Smooth muscle cell of the brain vasculature (primary cell): Measurements from ENCODE around the gene CCDC159.

ENCODE experiments used
- DNase-seq: peaks from one replicate; pipeline ENCODE4 v3.0.0-alpha.2; 2012; ENCODE audit warnings: low read depth, low spot score

The CCDC159 gene

DNA sequence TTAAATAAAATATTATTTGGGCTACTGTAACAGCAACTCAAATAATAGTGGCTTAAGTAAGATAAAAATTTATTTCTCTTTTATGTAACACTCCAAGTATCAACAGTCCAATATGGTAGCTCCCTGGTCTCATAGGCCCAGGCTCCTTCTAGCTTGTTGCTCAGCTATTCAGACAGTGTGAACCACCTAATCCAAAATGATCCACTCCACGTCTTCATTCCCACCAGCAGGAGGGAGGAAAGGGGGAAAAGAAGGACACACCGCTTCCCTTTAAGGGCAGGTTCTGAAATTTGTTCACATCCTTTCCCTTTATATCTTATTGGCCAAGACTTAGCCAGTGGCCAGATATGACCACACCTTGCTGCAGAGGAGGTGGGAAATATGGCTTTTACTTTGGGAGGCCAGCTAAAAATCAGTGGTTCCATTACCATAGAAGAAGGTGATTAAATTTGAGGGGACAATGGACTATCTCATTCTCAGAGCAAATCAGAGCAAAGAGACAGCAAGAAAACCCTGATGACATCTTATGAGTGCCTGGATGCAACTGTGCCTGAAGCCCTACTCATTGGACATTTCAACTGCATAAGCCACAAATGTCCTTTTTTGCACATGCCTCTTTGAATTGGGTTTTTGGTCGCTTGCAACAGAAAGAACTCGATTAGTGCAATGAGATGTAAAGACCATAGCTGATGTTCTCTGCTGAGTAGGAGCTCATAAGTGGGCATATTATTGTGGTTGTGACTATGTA lies 44.8 kb downstream of the CCDC159 start:
- DNase-seq: no peak

DNA sequence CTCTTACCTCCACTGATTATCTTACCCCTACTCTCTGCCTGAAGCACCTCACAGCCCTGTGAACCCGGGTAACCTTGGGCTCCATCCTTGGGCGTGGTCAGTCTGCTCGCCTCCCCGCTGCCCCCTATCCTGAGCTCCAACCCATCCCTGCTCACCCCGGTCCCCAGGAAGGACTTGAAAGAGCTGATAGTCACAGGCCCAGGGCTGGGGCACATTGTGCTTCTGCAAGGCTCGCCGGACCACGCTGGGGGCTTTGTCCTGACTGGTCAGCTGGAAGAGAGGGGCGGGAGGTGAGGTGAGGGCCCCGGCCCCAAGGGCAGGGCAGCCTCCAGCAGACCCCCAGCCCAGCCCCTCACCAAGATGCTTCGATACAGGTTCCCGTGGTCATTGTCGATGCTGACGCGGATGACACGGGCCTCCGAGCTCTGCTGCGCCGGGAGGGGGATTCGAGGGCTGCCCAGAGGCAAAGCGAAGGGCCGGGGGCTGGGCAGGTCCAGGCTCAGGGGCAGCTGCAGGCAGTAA lies 50.8 kb downstream of the CCDC159 start:
- DNase-seq: no peak

DNA sequence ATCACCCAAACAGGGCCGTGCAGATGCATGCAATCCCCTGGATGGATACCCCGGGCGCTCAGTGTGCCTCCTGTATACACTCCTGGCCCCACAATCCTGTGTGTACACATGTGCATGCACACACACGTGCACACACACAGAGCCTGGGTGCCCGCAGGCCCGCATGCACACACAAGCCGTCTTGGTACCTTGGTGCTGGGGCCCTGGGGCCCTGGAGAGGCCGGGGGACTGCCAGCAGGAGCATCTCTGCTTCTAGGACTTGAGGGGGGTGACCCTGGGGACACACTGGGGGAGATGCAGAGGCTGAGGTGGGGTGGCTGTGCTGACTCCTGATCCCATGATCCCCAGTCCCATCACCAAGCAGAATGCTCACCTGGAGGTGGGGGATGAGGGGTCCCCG lies 53.3 kb downstream of the CCDC159 start:
- DNase-seq: no peak

DNA sequence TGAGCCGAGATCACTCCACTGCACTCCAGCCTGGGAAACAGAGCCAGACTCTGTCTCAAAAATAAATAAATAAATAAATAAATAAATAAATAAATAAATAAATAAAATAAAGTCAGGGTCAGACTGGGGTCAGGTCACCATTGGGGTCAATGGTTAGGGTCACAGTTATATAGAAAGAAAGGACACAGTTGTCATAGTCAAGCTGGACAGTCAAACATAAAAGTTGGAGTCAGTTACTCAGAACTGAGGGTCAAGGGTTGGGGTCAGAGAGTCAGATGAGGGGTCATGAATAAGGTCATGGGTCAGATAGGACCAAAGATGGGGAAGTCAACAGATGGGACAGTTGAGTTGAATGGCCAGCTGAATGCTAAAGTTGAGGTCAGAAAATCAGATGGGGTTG lies 54.5 kb downstream of the CCDC159 start:
- no peak for DNase-seq

DNA sequence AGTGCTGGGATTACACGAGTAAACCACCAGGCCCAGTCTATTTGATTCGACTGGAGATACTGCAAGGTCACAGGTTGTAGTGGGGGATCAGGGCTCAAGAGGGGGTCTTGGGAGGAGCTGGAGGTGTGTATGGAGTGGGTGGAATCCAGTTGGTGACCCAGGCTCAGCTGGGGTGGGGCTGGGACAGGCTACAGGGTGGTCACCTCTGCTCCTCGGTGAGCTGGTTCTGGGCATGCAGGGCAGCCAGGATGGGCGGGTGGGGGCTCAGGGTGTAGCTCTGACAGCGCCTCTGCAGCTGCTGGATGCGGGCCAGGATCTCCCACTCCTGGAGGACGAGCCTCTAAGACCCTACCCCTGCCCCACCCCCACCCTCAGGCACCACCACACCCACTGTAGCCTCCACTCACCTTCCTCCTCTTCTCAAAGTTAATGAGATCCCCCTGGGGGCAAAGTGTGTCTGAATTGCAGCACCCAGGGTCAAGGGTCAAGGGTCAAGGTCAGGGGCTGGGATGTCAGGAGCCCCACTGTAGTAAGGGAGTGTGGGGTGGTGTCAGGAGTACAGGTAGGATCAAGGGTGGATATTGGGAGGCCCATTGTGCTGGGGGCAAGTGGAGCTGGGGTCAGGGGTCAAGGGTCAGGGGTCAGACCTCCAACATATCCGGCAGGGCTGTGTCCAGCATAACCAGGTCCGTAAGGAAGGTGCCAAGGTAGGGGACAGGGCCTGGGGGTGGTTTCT lies 55.7 kb downstream of the CCDC159 start:
- no peak for DNase-seq
